GM23338 (cell line): ENCODE measurements around the gene C1QTNF9. TPM values are rescaled to one million over a fixed set of nuclear protein-coding genes. Genes with fewer than 3 reads are reported as not detected.

ENCODE experiments used
- ATAC-seq: fragments of 200-7000 bp; cut with Tn5 transposase; 3 replicates; pipeline ENCODE4 v1.9.1; 2020
- DNase-seq: peaks from one replicate; pipeline ENCODE4 v3.0.0-alpha.2; 2015; ENCODE audit warnings: low spot score
- H2AFZ ChIP-seq: fragments of 200-600 bp; sonication (generic); 2 replicates; pipeline ENCODE4 v1.8.0; 2016; ENCODE audit warnings: antibody characterized with exemption, mild to moderate bottlenecking, moderate library complexity
- H3F3A ChIP-seq: fragments of 200-600 bp; sonication (generic); replicated peaks from 2 replicates; pipeline ENCODE4 v1.8.0; 2017; ENCODE audit warnings: antibody characterized with exemption, mixed run types, low read depth
- H3K27ac ChIP-seq: fragments of 200-600 bp; sonication (generic); 2 replicates; pipeline ENCODE4 v1.6.1; 2016; ENCODE audit warnings: low read depth
- H3K27me3 ChIP-seq: fragments of 200-600 bp; sonication (generic); 2 replicates; pipeline ENCODE4 v1.8.0; 2016; ENCODE audit warnings: mild to moderate bottlenecking, mixed run types, moderate library complexity; ENCODE audit not compliant: insufficient read depth
- H3K36me3 ChIP-seq: fragments of 200-600 bp; sonication (generic); 2 replicates; pipeline ENCODE4 v1.8.0; 2016; ENCODE audit warnings: mild to moderate bottlenecking; ENCODE audit not compliant: insufficient read depth
- H3K4me1 ChIP-seq: fragments of 200-600 bp; sonication (generic); 2 replicates; pipeline ENCODE4 v1.8.0; 2016; ENCODE audit warnings: mild to moderate bottlenecking, moderate library complexity; ENCODE audit not compliant: insufficient read depth
- H3K4me2 ChIP-seq: fragments of 200-600 bp; sonication (generic); 2 replicates; pipeline ENCODE4 v1.7.1; 2017; ENCODE audit warnings: mixed run types
- H3K4me3 ChIP-seq: fragments of 200-600 bp; sonication (generic); 2 replicates; pipeline ENCODE4 v1.6.1; 2016; ENCODE audit warnings: mixed run types
- H3K79me2 ChIP-seq: fragments of 200-600 bp; sonication (generic); replicated peaks from 2 replicates; pipeline ENCODE4 v1.8.0; 2017; ENCODE audit warnings: mild to moderate bottlenecking; ENCODE audit not compliant: insufficient read depth
- H3K9me2 ChIP-seq: fragments of 200-600 bp; sonication (generic); 2 replicates; pipeline ENCODE4 v1.8.0; 2017; ENCODE audit not compliant: insufficient read depth
- H4K20me1 ChIP-seq: fragments of 200-600 bp; sonication (generic); replicated peaks from 2 replicates; pipeline ENCODE4 v1.8.0; 2017; ENCODE audit warnings: mild to moderate bottlenecking; ENCODE audit not compliant: insufficient read depth
- H3K27ac Mint-ChIP-seq: 2 replicates; pipeline ENCODE4 v1.8.0; 2020; ENCODE audit warnings: inconsistent platforms, mild to moderate bottlenecking, moderate library complexity, mixed read lengths
- H3K27me3 Mint-ChIP-seq: 3 replicates; pipeline ENCODE4 v1.8.0; 2022; ENCODE audit warnings: low read depth, mild to moderate bottlenecking, moderate library complexity, mixed read lengths, inconsistent platforms; ENCODE audit not compliant: insufficient read depth, poor library complexity
- H3K36me3 Mint-ChIP-seq: 3 replicates; pipeline ENCODE4 v1.8.0; 2021; ENCODE audit warnings: low read depth, mild to moderate bottlenecking, inconsistent platforms, moderate library complexity, mixed read lengths
- H3K4me1 Mint-ChIP-seq: 3 replicates; pipeline ENCODE4 v1.8.0; 2020; ENCODE audit warnings: mild to moderate bottlenecking, inconsistent platforms, mixed read lengths
- H3K4me3 Mint-ChIP-seq: 3 replicates; pipeline ENCODE4 v1.8.0; 2021; ENCODE audit warnings: moderate library complexity, mild to moderate bottlenecking, inconsistent platforms, mixed read lengths
- H3K9me3 Mint-ChIP-seq: 3 replicates; pipeline ENCODE4 v1.8.0; 2020; ENCODE audit warnings: moderate library complexity, mild to moderate bottlenecking, inconsistent platforms, mixed read lengths
- CREB1 ChIP-seq: fragments of 250-450 bp; sonication (Bioruptor Pico); IDR thresholded peaks from 2 replicates; pipeline ENCODE4 v1.5.0; 2020; ENCODE audit warnings: low read depth, mild to moderate bottlenecking, moderate library complexity
- NANOG ChIP-seq: IDR thresholded peaks from 2 replicates; pipeline ENCODE4 v1.6.1; 2016; ENCODE audit warnings: antibody characterized with exemption, borderline replicate concordance
- STAT1 ChIP-seq: IDR thresholded peaks from one replicate; pipeline ENCODE4 v1.6.1; 2016; ENCODE audit warnings: antibody characterized with exemption; ENCODE audit not compliant: unreplicated experiment
- ZNF114 ChIP-seq: fragments of 250-450 bp; sonication (Bioruptor Pico); IDR thresholded peaks from 2 replicates; pipeline ENCODE4 v1.5.0; 2020; ENCODE audit warnings: mild to moderate bottlenecking, moderate library complexity
- polyA plus RNA-seq: library from polyadenylated mRNA; unstranded; fragments of >200 nt; fragmentation: Nextera tagmentation; extraction: Ambion mirVana; gene quantifications from 2 replicates; pipeline ENCODE4 v1.2.1, GENCODE V29; 2016
- total RNA-seq: library from RNA; depleted of rRNA; stranded (reverse); fragments of >200 nt; shearing (Covaris generic); gene quantifications from 2 replicates; pipeline ENCODE4 v1.2.3, GENCODE V29; 2014
- TF ChIP-seq, protein P1 (sequence below): fragments of 250-450 bp; sonication (Bioruptor Pico); IDR thresholded peaks from 2 replicates; pipeline ENCODE4 v1.5.0; 2020; ENCODE audit warnings: mild to moderate bottlenecking, moderate library complexity
- TF ChIP-seq, protein P2 (sequence below): IDR thresholded peaks from one replicate; pipeline ENCODE4 v1.6.1; 2018; ENCODE audit warnings: antibody characterized with exemption; ENCODE audit not compliant: unreplicated experiment
- TF ChIP-seq, protein P3 (sequence below), 2 experiments: fragments of 200-600 bp in 1 of 2; sonication (generic) in 1 of 2; conservative IDR thresholded peaks; 2 replicates each; pipeline versions ENCODE4 v1.5.1 to v1.6.1; 2016 to 2017; ENCODE audit warnings: antibody characterized with exemption in 2 of 2, low read depth in 2 of 2, mild to moderate bottlenecking in 2 of 2, moderate library complexity in 1 of 2

The C1QTNF9 gene
- total and polyA plus RNA-seq, 2 experiments from 2014 or later = not detected

DNA sequence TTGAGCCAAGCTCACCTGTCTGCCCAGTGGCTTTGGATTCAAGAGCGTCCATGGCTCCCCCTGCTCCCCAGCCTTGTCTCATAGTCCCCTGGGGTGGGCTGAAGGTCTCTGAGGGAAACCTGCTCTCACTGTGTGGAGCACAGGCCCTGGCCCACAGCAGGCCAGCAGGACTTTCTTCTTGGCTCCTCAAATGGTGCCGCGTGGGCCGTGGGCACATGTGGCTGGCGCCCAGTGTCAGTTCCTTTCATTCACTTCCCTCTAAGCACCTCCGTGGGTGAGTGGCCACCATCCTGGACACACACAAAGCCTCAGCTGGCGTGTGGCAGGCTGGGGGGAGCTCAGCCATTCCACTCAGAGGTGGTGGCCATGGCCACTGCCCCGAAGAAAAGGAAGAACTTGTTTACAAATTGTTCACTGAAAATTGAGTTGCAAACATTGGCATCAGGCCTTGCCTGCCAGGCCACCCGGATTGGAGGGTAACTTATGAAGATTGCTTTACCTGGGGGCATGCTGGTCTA is 53.1 kb downstream of the C1QTNF9 start:
- Mint-ChIP-seq H3K36me3 (no peaks in the 10 kb centered on the region; the same call in 2 of the 3 replicates), H3K4me1 (peaks cover 5% of the 10 kb centered on the region; the same call in 2 of the 3 replicates), H3K4me3 (no peak overlapping the region), H3K9me3 (no peaks in the 10 kb centered on the region; the same call in 2 of the 3 replicates), H3K27ac (no peak overlapping the region), H3K27me3 (peaks cover 7% of the 10 kb centered on the region)
- Histone ChIP-seq H3K4me2 (no peak overlapping the region), H3K4me3 (no peak overlapping the region), H3F3A (no peaks in the 10 kb centered on the region), H3K27me3 (no peaks in the 10 kb centered on the region), H3K4me1 (no peaks in the 10 kb centered on the region), H3K27ac (no peak overlapping the region), H3K36me3 (no peaks in the 10 kb centered on the region), H4K20me1 (no peaks in the 10 kb centered on the region), H3K79me2 (no peaks in the 10 kb centered on the region), H2AFZ (no peak overlapping the region), H3K9me2 (no peaks in the 10 kb centered on the region)
- DNase-seq (no peak), ATAC-seq (no peak)
- TF ChIP-seq, protein P1, sequence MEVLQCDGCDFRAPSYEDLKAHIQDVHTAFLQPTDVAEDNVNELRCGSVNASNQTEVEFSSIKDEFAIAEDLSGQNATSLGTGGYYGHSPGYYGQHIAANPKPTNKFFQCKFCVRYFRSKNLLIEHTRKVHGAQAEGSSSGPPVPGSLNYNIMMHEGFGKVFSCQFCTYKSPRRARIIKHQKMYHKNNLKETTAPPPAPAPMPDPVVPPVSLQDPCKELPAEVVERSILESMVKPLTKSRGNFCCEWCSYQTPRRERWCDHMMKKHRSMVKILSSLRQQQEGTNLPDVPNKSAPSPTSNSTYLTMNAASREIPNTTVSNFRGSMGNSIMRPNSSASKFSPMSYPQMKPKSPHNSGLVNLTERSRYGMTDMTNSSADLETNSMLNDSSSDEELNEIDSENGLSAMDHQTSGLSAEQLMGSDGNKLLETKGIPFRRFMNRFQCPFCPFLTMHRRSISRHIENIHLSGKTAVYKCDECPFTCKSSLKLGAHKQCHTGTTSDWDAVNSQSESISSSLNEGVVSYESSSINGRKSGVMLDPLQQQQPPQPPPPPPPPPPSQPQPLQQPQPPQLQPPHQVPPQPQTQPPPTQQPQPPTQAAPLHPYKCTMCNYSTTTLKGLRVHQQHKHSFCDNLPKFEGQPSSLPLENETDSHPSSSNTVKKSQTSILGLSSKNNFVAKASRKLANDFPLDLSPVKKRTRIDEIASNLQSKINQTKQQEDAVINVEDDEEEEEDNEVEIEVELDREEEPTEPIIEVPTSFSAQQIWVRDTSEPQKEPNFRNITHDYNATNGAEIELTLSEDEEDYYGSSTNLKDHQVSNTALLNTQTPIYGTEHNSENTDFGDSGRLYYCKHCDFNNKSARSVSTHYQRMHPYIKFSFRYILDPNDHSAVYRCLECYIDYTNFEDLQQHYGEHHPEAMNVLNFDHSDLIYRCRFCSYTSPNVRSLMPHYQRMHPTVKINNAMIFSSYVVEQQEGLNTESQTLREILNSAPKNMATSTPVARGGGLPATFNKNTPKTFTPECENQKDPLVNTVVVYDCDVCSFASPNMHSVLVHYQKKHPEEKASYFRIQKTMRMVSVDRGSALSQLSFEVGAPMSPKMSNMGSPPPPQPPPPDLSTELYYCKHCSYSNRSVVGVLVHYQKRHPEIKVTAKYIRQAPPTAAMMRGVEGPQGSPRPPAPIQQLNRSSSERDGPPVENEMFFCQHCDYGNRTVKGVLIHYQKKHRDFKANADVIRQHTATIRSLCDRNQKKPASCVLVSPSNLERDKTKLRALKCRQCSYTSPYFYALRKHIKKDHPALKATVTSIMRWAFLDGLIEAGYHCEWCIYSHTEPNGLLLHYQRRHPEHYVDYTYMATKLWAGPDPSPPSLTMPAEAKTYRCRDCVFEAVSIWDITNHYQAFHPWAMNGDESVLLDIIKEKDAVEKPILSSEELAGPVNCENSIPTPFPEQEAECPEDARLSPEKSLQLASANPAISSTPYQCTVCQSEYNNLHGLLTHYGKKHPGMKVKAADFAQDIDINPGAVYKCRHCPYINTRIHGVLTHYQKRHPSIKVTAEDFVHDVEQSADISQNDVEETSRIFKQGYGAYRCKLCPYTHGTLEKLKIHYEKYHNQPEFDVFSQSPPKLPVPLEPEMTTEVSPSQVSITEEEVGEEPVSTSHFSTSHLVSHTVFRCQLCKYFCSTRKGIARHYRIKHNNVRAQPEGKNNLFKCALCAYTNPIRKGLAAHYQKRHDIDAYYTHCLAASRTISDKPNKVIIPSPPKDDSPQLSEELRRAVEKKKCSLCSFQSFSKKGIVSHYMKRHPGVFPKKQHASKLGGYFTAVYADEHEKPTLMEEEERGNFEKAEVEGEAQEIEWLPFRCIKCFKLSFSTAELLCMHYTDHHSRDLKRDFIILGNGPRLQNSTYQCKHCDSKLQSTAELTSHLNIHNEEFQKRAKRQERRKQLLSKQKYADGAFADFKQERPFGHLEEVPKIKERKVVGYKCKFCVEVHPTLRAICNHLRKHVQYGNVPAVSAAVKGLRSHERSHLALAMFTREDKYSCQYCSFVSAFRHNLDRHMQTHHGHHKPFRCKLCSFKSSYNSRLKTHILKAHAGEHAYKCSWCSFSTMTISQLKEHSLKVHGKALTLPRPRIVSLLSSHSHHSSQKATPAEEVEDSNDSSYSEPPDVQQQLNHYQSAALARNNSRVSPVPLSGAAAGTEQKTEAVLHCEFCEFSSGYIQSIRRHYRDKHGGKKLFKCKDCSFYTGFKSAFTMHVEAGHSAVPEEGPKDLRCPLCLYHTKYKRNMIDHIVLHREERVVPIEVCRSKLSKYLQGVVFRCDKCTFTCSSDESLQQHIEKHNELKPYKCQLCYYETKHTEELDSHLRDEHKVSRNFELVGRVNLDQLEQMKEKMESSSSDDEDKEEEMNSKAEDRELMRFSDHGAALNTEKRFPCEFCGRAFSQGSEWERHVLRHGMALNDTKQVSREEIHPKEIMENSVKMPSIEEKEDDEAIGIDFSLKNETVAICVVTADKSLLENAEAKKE (CRISPR knock-in tag) = no peak
- TF ChIP-seq NANOG (no peak), CREB1 (no peak), ZNF114 (CRISPR knock-in tag) (no peak), STAT1 (no peak)
- TF ChIP-seq, protein P2, sequence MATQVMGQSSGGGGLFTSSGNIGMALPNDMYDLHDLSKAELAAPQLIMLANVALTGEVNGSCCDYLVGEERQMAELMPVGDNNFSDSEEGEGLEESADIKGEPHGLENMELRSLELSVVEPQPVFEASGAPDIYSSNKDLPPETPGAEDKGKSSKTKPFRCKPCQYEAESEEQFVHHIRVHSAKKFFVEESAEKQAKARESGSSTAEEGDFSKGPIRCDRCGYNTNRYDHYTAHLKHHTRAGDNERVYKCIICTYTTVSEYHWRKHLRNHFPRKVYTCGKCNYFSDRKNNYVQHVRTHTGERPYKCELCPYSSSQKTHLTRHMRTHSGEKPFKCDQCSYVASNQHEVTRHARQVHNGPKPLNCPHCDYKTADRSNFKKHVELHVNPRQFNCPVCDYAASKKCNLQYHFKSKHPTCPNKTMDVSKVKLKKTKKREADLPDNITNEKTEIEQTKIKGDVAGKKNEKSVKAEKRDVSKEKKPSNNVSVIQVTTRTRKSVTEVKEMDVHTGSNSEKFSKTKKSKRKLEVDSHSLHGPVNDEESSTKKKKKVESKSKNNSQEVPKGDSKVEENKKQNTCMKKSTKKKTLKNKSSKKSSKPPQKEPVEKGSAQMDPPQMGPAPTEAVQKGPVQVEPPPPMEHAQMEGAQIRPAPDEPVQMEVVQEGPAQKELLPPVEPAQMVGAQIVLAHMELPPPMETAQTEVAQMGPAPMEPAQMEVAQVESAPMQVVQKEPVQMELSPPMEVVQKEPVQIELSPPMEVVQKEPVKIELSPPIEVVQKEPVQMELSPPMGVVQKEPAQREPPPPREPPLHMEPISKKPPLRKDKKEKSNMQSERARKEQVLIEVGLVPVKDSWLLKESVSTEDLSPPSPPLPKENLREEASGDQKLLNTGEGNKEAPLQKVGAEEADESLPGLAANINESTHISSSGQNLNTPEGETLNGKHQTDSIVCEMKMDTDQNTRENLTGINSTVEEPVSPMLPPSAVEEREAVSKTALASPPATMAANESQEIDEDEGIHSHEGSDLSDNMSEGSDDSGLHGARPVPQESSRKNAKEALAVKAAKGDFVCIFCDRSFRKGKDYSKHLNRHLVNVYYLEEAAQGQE = no peak
- TF ChIP-seq, protein P3, sequence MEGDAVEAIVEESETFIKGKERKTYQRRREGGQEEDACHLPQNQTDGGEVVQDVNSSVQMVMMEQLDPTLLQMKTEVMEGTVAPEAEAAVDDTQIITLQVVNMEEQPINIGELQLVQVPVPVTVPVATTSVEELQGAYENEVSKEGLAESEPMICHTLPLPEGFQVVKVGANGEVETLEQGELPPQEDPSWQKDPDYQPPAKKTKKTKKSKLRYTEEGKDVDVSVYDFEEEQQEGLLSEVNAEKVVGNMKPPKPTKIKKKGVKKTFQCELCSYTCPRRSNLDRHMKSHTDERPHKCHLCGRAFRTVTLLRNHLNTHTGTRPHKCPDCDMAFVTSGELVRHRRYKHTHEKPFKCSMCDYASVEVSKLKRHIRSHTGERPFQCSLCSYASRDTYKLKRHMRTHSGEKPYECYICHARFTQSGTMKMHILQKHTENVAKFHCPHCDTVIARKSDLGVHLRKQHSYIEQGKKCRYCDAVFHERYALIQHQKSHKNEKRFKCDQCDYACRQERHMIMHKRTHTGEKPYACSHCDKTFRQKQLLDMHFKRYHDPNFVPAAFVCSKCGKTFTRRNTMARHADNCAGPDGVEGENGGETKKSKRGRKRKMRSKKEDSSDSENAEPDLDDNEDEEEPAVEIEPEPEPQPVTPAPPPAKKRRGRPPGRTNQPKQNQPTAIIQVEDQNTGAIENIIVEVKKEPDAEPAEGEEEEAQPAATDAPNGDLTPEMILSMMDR (conservative IDR thresholded peaks at IDR 0.05; ENCODE audit: low read depth in 2 of 2) = no peak
